WTC11 (cell line): Measurements from ENCODE around the gene JOSD1. TPM values are rescaled to one million over a fixed set of nuclear protein-coding genes. Genes with fewer than 3 reads are reported as not detected.

Experiments used
- ATAC-seq: fragments of 200-7000 bp; cut with Tn5 transposase; 2 replicates; pipeline ENCODE4 v1.10.0; 2021; ENCODE audit warnings: mild to moderate bottlenecking, moderate library complexity
- CTCF ChIA-PET: fragments of 300-600 bp; sonication (Branson Sonifier 250); formaldehyde crosslinking; loops from one replicate; lab custom pipeline; 2021; ENCODE audit warnings: antibody characterized with exemption; lab: Charles Lee
- POLR2A ChIA-PET: fragments of 350-600 bp; sonication (Branson Sonifier 250); formaldehyde crosslinking; loops from one replicate; lab custom pipeline; 2021; ENCODE audit warnings: antibody characterized with exemption; lab: Charles Lee
- DNase-seq: peaks from one replicate; pipeline ENCODE4 v3.0.0; 2021; ENCODE audit warnings: low spot score
- H3K27ac Mint-ChIP-seq: 2 replicates; pipeline ENCODE4 v1.8.0; 2021; ENCODE audit warnings: mixed read lengths
- H3K27me3 Mint-ChIP-seq: 2 replicates; pipeline ENCODE4 v1.8.0; 2021; ENCODE audit warnings: low read depth, mild to moderate bottlenecking, moderate library complexity, mixed read lengths
- H3K36me3 Mint-ChIP-seq: 2 replicates; pipeline ENCODE4 v1.8.0; 2021; ENCODE audit warnings: mixed read lengths
- H3K4me1 Mint-ChIP-seq: 2 replicates; pipeline ENCODE4 v1.8.0; 2022; ENCODE audit warnings: mixed read lengths
- H3K4me3 Mint-ChIP-seq: 2 replicates; pipeline ENCODE4 v1.8.0; 2021; ENCODE audit warnings: mild to moderate bottlenecking, moderate library complexity, mixed read lengths
- H3K9me3 Mint-ChIP-seq: 2 replicates; pipeline ENCODE4 v1.8.0; 2021; ENCODE audit warnings: mixed read lengths
- ESRRA ChIP-seq: sonication (generic); formaldehyde crosslinking; IDR thresholded peaks from 2 replicates; pipeline ENCODE4 v1.8.1; 2022; ENCODE audit warnings: mild to moderate bottlenecking, missing genetic modification reagents, borderline replicate concordance
- FOXK1 ChIP-seq: sonication (generic); formaldehyde crosslinking; IDR thresholded peaks from 2 replicates; pipeline ENCODE4 v1.8.0; 2022; ENCODE audit warnings: mild to moderate bottlenecking, moderate library complexity, missing genetic modification reagents
- IRF2 ChIP-seq: sonication (generic); formaldehyde crosslinking; IDR thresholded peaks from 2 replicates; pipeline ENCODE4 v1.8.0; 2022; ENCODE audit warnings: low read depth, missing genetic modification reagents, borderline replicate concordance
- NR1H2 ChIP-seq: sonication (generic); formaldehyde crosslinking; IDR thresholded peaks from 2 replicates; pipeline ENCODE4 v1.9.0; 2021; ENCODE audit warnings: mild to moderate bottlenecking, moderate library complexity, missing genetic modification reagents
- PREB ChIP-seq: sonication (generic); formaldehyde crosslinking; IDR thresholded peaks from 2 replicates; pipeline ENCODE4 v1.8.1; 2022; ENCODE audit warnings: mild to moderate bottlenecking, missing genetic modification reagents, moderate library complexity, borderline replicate concordance
- RORB ChIP-seq: fragments of 250-450 bp; sonication (Bioruptor Pico); IDR thresholded peaks from 2 replicates; pipeline ENCODE4 v1.9.0; 2021; ENCODE audit warnings: mild to moderate bottlenecking
- SMAD3 ChIP-seq: sonication (generic); formaldehyde crosslinking; IDR thresholded peaks from 2 replicates; pipeline ENCODE4 v1.8.0; 2022; ENCODE audit warnings: missing genetic modification reagents, mild to moderate bottlenecking, borderline replicate concordance
- TEAD4 ChIP-seq: sonication (generic); formaldehyde crosslinking; IDR thresholded peaks from 2 replicates; pipeline ENCODE4 v1.8.0; 2022; ENCODE audit warnings: mild to moderate bottlenecking, missing genetic modification reagents
- USF2 ChIP-seq: sonication (generic); formaldehyde crosslinking; IDR thresholded peaks from 2 replicates; pipeline ENCODE4 v1.8.1; 2023; ENCODE audit warnings: mild to moderate bottlenecking, missing genetic modification reagents, moderate library complexity
- ZBTB21 ChIP-seq: sonication (generic); formaldehyde crosslinking; IDR thresholded peaks from 2 replicates; pipeline ENCODE4 v1.8.1; 2023; ENCODE audit warnings: mild to moderate bottlenecking, missing genetic modification reagents, borderline replicate concordance
- ZNF232 ChIP-seq: sonication (generic); formaldehyde crosslinking; IDR thresholded peaks from 2 replicates; pipeline ENCODE4 v1.8.0; 2022; ENCODE audit warnings: mild to moderate bottlenecking, missing genetic modification reagents
- ZNF263 ChIP-seq: sonication (generic); formaldehyde crosslinking; IDR thresholded peaks from 2 replicates; pipeline ENCODE4 v1.8.1; 2022; ENCODE audit warnings: low read depth, mild to moderate bottlenecking, moderate library complexity, missing genetic modification reagents
- ZNF281 ChIP-seq: sonication (generic); formaldehyde crosslinking; IDR thresholded peaks from 2 replicates; pipeline ENCODE4 v1.8.0; 2023; ENCODE audit warnings: mild to moderate bottlenecking, missing genetic modification reagents
- ZNF317 ChIP-seq: sonication (generic); formaldehyde crosslinking; IDR thresholded peaks from 2 replicates; pipeline ENCODE4 v1.8.1; 2023; ENCODE audit warnings: low read depth, mild to moderate bottlenecking, moderate library complexity, missing genetic modification reagents, borderline replicate concordance
- total RNA-seq: library from RNA; stranded (reverse); gene quantifications from 3 replicates; pipeline ENCODE4 v1.2.3, GENCODE V29; 2021
- TF ChIP-seq, protein P1 (sequence below): sonication (generic); formaldehyde crosslinking; IDR thresholded peaks from 2 replicates; pipeline ENCODE4 v1.8.1; 2023; ENCODE audit warnings: mild to moderate bottlenecking, missing genetic modification reagents, moderate library complexity
- TF ChIP-seq, protein P2 (sequence below): sonication (generic); formaldehyde crosslinking; conservative IDR thresholded peaks from 2 replicates; pipeline ENCODE4 v1.8.1; 2023; ENCODE audit warnings: mild to moderate bottlenecking, low read depth, missing genetic modification reagents, moderate library complexity
- TF ChIP-seq, protein P3 (sequence below): fragments of 200-600 bp; IDR thresholded peaks from 2 replicates; pipeline ENCODE4 v1.8.0; 2022; ENCODE audit warnings: antibody characterized with exemption

Gene JOSD1
- total RNA-seq, 1 experiment from 2014 or later = 24.5 TPM

- ChIA-PET POLR2A (interaction anchor here (0.5 to 1.0 kb wide), 2 partner anchors 9 to 111 kb away, joined by 4 to 5 read pairs; no protein-coding TSS in a partner anchor), CTCF (interaction anchor here (0.7 to 1.5 kb wide), 4 partner anchors 12 to 119 kb away, joined by 3 to 4 read pairs (median 3); no protein-coding TSS in a partner anchor)
- no peaks in the 10 kb centered on the region for H3K27me3 Mint-ChIP-seq
- H3K9me3 Mint-ChIP-seq = no peaks in the 10 kb centered on the region
- DNase-seq (no peak), ATAC-seq (peak; percentile 29; the same call in 1 of the 2 replicates)
- no peak for TF ChIP-seq ZBTB21 (CRISPR knock-in tag)
- no peak for TF ChIP-seq RORB (CRISPR knock-in tag)
- TF ChIP-seq, protein P1, sequence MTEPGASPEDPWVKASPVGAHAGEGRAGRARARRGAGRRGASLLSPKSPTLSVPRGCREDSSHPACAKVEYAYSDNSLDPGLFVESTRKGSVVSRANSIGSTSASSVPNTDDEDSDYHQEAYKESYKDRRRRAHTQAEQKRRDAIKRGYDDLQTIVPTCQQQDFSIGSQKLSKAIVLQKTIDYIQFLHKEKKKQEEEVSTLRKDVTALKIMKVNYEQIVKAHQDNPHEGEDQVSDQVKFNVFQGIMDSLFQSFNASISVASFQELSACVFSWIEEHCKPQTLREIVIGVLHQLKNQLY (CRISPR knock-in tag) = no peak
- no peak for TF ChIP-seq FOXK1 (CRISPR knock-in tag)
- no peak for TF ChIP-seq SMAD3
- H3K4me3 Mint-ChIP-seq = no peak overlapping the region
- peaks cover 56% of the 10 kb centered on the region for H3K4me1 Mint-ChIP-seq
- peaks cover 36% of the 10 kb centered on the region for H3K36me3 Mint-ChIP-seq
- peak overlapping the region; percentile 75 for H3K27ac Mint-ChIP-seq
Measured at GRCh38 chr22:38712486-38713207, 11.9 kb upstream of the JOSD1 start.

DNA sequence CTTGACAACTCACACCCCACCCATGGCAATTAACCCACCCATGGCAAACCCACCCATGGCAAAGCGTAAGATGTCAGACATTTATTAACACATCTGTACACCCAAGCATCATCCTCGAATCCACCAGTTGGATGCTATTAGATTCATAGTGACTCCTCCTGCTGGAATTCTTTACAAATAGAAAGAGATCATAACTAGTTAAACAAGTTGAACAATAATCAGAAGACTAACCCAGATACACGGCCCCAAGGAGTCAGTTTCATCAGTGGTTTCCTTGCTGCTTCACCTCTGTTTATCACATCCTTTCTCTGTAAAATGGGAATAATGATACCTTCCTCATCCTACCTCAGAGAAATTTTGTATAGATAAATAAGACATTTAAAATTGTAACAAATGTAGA is 10.1 kb upstream of the JOSD1 start:
- ChIA-PET POLR2A (no interaction called here), CTCF (no interaction called here)
- DNase-seq = no peak
- Mint-ChIP-seq H3K4me3 (no peak overlapping the region), H3K4me1 (peaks cover 61% of the 10 kb centered on the region)
- TF ChIP-seq ZNF263 (no peak), USF2 (CRISPR knock-in tag) (no peak), IRF2 (CRISPR knock-in tag) (no peak), PREB (CRISPR knock-in tag) (no peak), RORB (CRISPR knock-in tag) (no peak)
- TF ChIP-seq, protein P2, sequence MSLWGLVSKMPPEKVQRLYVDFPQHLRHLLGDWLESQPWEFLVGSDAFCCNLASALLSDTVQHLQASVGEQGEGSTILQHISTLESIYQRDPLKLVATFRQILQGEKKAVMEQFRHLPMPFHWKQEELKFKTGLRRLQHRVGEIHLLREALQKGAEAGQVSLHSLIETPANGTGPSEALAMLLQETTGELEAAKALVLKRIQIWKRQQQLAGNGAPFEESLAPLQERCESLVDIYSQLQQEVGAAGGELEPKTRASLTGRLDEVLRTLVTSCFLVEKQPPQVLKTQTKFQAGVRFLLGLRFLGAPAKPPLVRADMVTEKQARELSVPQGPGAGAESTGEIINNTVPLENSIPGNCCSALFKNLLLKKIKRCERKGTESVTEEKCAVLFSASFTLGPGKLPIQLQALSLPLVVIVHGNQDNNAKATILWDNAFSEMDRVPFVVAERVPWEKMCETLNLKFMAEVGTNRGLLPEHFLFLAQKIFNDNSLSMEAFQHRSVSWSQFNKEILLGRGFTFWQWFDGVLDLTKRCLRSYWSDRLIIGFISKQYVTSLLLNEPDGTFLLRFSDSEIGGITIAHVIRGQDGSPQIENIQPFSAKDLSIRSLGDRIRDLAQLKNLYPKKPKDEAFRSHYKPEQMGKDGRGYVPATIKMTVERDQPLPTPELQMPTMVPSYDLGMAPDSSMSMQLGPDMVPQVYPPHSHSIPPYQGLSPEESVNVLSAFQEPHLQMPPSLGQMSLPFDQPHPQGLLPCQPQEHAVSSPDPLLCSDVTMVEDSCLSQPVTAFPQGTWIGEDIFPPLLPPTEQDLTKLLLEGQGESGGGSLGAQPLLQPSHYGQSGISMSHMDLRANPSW (CRISPR knock-in tag) = no peak
- TF ChIP-seq, all 79 proteins: peak for 0
- Mint-ChIP-seq H3K36me3 (peaks cover 21% of the 10 kb centered on the region), H3K27ac (no peak overlapping the region), H3K27me3 (no peaks in the 10 kb centered on the region; the same call in 1 of the 2 replicates), H3K9me3 (no peaks in the 10 kb centered on the region)
- ATAC-seq = no peak

DNA sequence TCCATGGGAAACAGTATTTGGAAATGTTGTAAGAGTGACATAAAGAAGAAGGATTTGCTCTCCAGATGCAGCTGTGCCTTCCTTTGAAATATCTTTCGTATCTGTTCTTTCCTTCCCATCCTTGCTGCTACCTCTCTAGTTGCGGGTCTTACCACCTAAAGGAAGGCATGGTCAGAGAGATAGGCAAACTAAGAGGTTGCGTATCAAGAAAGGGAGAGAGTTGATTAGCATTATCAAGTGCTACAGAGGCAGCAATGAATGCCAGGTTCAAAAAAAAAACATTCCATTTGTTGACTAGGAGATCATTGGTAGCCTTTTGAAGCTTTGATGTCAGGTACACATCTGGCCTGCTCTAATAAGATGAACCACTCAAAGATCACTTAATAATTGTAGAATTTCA is 9.6 kb upstream of the JOSD1 start:
- ChIA-PET POLR2A (no interaction called here), CTCF (no interaction called here)
- Mint-ChIP-seq H3K4me1 (peaks cover 61% of the 10 kb centered on the region), H3K9me3 (no peaks in the 10 kb centered on the region), H3K27me3 (no peaks in the 10 kb centered on the region; the same call in 1 of the 2 replicates), H3K27ac (no peak overlapping the region), H3K4me3 (no peak overlapping the region), H3K36me3 (peaks cover 16% of the 10 kb centered on the region)
- ATAC-seq (no peak), DNase-seq (no peak)
- TF ChIP-seq ZNF281 (CRISPR knock-in tag) = no peak
- no peak for TF ChIP-seq ZNF317 (CRISPR knock-in tag)
- TF ChIP-seq, protein P3, sequence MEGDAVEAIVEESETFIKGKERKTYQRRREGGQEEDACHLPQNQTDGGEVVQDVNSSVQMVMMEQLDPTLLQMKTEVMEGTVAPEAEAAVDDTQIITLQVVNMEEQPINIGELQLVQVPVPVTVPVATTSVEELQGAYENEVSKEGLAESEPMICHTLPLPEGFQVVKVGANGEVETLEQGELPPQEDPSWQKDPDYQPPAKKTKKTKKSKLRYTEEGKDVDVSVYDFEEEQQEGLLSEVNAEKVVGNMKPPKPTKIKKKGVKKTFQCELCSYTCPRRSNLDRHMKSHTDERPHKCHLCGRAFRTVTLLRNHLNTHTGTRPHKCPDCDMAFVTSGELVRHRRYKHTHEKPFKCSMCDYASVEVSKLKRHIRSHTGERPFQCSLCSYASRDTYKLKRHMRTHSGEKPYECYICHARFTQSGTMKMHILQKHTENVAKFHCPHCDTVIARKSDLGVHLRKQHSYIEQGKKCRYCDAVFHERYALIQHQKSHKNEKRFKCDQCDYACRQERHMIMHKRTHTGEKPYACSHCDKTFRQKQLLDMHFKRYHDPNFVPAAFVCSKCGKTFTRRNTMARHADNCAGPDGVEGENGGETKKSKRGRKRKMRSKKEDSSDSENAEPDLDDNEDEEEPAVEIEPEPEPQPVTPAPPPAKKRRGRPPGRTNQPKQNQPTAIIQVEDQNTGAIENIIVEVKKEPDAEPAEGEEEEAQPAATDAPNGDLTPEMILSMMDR = no peak
- TF ChIP-seq TEAD4 (CRISPR knock-in tag) = no peak
- no peak for TF ChIP-seq ZNF232
- TF ChIP-seq NR1H2 (CRISPR knock-in tag) = no peak
- no peak for TF ChIP-seq ESRRA (CRISPR knock-in tag)
